ENCODE measurements around the gene KLHL34. TPM values are rescaled to one million over a fixed set of nuclear protein-coding genes. Genes with fewer than 3 reads are reported as not detected.

The KLHL34 gene
- total and polyA plus RNA-seq, 4 donors, result 0.11 to 0.67 (median 0.42) TPM

DNA sequence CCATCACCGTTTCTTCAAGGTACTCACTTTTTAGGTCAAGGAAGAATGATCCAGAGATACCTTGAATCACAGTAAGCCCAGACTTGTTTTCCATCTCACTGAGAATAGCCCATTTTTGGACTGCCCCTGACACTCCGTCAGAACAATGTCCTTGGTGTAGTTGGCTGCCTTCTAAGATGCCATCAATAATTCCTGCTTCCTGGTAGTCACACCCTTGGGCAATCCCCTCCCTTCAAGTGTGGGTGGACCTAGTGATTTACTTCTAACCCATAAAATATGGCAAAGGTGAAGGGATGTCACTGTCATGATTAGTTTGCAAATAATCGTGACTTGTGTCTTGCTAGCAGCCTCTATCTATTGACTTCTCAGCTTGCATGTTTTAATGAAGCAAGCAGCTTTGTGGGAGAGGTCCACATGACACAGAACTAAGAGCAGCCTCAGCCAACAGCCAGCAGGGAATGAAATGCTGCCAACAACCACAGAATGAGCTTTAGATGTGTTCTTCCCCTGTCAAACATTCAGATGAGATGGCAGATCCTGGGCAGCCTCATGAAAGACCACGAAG lies 20.0 kb upstream of the KLHL34 start:
- no peak for DNase-seq (ENCODE audit: low read depth in 4 of 6, low spot score in 6 of 6)
- Histone ChIP-seq H3K4me1 (ENCODE audit: control insufficient read depth, insufficient read depth, low read length) (no peaks in the 10 kb centered on the region), H3K36me3 (ENCODE audit: control insufficient read depth, insufficient read depth, low read length) (no peaks in the 10 kb centered on the region), H3K4me3 (ENCODE audit: low read depth, low read length) (no peak overlapping the region), H3K27me3 (ENCODE audit: control insufficient read depth, insufficient read depth, low read length) (peaks cover 10% of the 10 kb centered on the region), H3K9me3 (ENCODE audit: control insufficient read depth, insufficient read depth, low read length) (no peaks in the 10 kb centered on the region), H3K27ac (ENCODE audit: low read depth, low read length) (no peak overlapping the region)
- WGBS (ENCODE audit: insufficient coverage), result 70% methylated on average over 1 of the region's 4 CpGs

GRCh38 chrX:21675931-21676330 lies 17.8 kb upstream of the KLHL34 start:
- Histone ChIP-seq H3K4me3 (ENCODE audit: low read depth, low read length) (no peak overlapping the region), H3K9me3 (ENCODE audit: control insufficient read depth, insufficient read depth, low read length) (no peaks in the 10 kb centered on the region), H3K27ac (ENCODE audit: low read depth, low read length) (no peak overlapping the region), H3K36me3 (ENCODE audit: control insufficient read depth, insufficient read depth, low read length) (no peaks in the 10 kb centered on the region), H3K4me1 (ENCODE audit: control insufficient read depth, insufficient read depth, low read length) (no peaks in the 10 kb centered on the region), H3K27me3 (ENCODE audit: control insufficient read depth, insufficient read depth, low read length) (peaks cover 7% of the 10 kb centered on the region)
- WGBS (ENCODE audit: insufficient coverage), result 56% methylated on average over 2 of the region's 2 CpGs
- no peak for DNase-seq (ENCODE audit: low read depth in 4 of 6, low spot score in 6 of 6)

DNA sequence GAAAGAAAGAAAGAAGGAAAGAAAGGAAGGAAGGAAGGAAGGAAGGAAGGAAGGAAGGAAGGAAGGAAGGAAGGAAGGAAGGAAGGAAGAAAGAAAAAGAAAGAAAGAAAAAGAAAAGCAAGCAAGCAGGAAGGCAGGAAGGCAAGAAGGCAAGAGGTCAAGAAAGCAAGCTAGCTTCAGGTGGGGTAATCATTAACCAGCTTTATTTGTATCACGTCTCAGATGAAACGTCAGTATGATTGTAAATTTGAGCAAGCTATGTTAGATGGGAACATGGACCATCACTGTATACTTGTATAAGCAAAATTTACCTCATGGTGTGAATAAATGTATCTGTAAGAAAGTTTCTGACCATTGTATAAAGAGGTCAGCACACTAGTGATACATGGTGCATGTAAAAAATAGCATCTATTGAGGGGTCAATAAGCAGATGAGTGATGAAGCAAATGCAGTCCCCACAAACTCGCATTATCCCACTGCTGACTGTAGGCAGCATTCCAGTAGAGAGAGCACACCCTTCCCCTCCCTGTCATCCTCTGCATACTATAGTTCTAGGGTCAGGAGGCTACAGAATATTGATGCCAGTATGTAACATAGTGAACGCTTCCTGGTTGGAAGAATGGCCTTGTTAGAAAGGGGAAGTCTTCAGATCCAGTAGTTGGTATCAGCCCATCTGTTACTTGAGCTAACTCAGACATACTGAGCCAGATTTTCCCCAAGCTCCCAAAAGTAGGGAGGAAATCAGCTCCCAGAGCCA lies 16.5 kb upstream of the KLHL34 start:
- Histone ChIP-seq H3K4me3 (ENCODE audit: low read depth, low read length) (no peak overlapping the region), H3K9me3 (ENCODE audit: control insufficient read depth, insufficient read depth, low read length) (no peaks in the 10 kb centered on the region), H3K27me3 (ENCODE audit: control insufficient read depth, insufficient read depth, low read length) (peaks cover 7% of the 10 kb centered on the region), H3K36me3 (ENCODE audit: control insufficient read depth, insufficient read depth, low read length) (no peaks in the 10 kb centered on the region), H3K4me1 (ENCODE audit: control insufficient read depth, insufficient read depth, low read length) (no peaks in the 10 kb centered on the region), H3K27ac (ENCODE audit: low read depth, low read length) (no peak overlapping the region)
- DNase-seq (ENCODE audit: low read depth in 4 of 6, low spot score in 6 of 6), result no peak
- WGBS (ENCODE audit: insufficient coverage), result no CpG with 5 or more reads among the region's 4 CpGs

DNA sequence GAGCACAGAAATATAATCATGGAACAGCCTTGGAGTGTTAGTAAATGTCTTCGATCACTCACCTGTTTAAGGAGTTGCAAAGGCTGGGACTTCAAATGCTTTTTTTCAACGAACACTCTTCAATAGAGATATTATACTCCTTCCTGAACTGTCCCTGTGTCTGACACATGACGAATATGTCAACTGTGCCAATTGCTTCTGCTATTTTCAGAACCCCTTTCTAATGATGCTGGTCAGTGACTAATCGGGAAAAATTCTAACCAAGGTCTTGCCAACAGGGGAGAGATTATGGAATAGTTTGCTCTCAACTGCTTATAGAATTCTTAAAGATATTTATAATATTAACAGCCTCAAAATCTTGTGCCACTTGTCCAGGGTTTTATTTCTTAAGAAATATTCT lies 8.5 kb upstream of the KLHL34 start:
- no peak for DNase-seq (ENCODE audit: low read depth in 4 of 6, low spot score in 6 of 6)
- no peaks in the 10 kb centered on the region for H3K4me1 ChIP-seq (ENCODE audit: control insufficient read depth, insufficient read depth, low read length)
- H3K4me3 ChIP-seq (ENCODE audit: low read depth, low read length), result no peak overlapping the region
- 78% methylated on average over 1 of the region's 4 CpGs for WGBS (ENCODE audit: insufficient coverage)
- H3K36me3 ChIP-seq (ENCODE audit: control insufficient read depth, insufficient read depth, low read length), result no peaks in the 10 kb centered on the region
- H3K27me3 ChIP-seq (ENCODE audit: control insufficient read depth, insufficient read depth, low read length), result no peaks in the 10 kb centered on the region
- no peak overlapping the region for H3K27ac ChIP-seq (ENCODE audit: low read depth, low read length)
- H3K9me3 ChIP-seq (ENCODE audit: control insufficient read depth, insufficient read depth, low read length), result no peaks in the 10 kb centered on the region

DNA sequence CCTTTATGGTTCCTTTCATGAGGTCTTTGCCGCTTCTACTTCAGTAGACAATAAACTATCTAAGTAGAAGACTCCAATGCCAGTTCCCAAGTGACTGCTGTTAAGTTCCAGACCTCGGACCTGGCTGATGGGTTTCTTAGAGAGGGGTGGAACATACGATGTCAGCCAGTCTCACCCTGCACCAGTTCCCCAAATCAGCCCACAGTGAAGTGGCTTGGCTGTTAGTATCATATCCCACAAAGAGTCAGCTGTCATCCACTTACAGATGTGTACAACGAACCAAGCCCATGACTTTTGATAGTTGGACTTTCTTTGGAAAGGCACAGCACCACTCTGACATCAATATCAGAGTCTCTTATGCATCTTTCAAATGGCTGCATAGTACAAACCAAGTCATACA lies 8.1 kb upstream of the KLHL34 start:
- Histone ChIP-seq H3K27ac (ENCODE audit: low read depth, low read length) (no peak overlapping the region), H3K27me3 (ENCODE audit: control insufficient read depth, insufficient read depth, low read length) (no peaks in the 10 kb centered on the region), H3K4me3 (ENCODE audit: low read depth, low read length) (no peak overlapping the region), H3K9me3 (ENCODE audit: control insufficient read depth, insufficient read depth, low read length) (no peaks in the 10 kb centered on the region), H3K4me1 (ENCODE audit: control insufficient read depth, insufficient read depth, low read length) (no peaks in the 10 kb centered on the region), H3K36me3 (ENCODE audit: control insufficient read depth, insufficient read depth, low read length) (no peaks in the 10 kb centered on the region)
- no peak for DNase-seq (ENCODE audit: low read depth in 4 of 6, low spot score in 6 of 6)
- WGBS (ENCODE audit: insufficient coverage), result 75% methylated on average over 2 of the region's 4 CpGs

- H3K4me1 ChIP-seq (ENCODE audit: control insufficient read depth, insufficient read depth, low read length), result peaks cover 11% of the 10 kb centered on the region
- DNase-seq (ENCODE audit: low read depth in 4 of 6, low spot score in 6 of 6), result no peak
- H3K36me3 ChIP-seq (ENCODE audit: control insufficient read depth, insufficient read depth, low read length), result no peaks in the 10 kb centered on the region
- peaks cover 10% of the 10 kb centered on the region for H3K27me3 ChIP-seq (ENCODE audit: control insufficient read depth, insufficient read depth, low read length)
- no peaks in the 10 kb centered on the region for H3K9me3 ChIP-seq (ENCODE audit: control insufficient read depth, insufficient read depth, low read length)
- WGBS (ENCODE audit: insufficient coverage), result 83% methylated on average over 1 of the region's 4 CpGs
- no peak overlapping the region for H3K27ac ChIP-seq (ENCODE audit: low read depth, low read length)
- no peak overlapping the region for H3K4me3 ChIP-seq (ENCODE audit: low read depth, low read length)
Observed at GRCh38 chrX:21662761-21663160, 4.6 kb upstream of the KLHL34 start.

- H3K4me3 ChIP-seq (ENCODE audit: low read depth, low read length), result no peak overlapping the region
- H3K9me3 ChIP-seq (ENCODE audit: control insufficient read depth, insufficient read depth, low read length), result no peaks in the 10 kb centered on the region
- no peak overlapping the region for H3K27ac ChIP-seq (ENCODE audit: low read depth, low read length)
- 90% methylated on average over 3 of the region's 6 CpGs for WGBS (ENCODE audit: insufficient coverage)
- DNase-seq (ENCODE audit: low read depth in 4 of 6, low spot score in 6 of 6), result no peak
- H3K36me3 ChIP-seq (ENCODE audit: control insufficient read depth, insufficient read depth, low read length), result peaks cover 12% of the 10 kb centered on the region
- peaks cover 14% of the 10 kb centered on the region for H3K27me3 ChIP-seq (ENCODE audit: control insufficient read depth, insufficient read depth, low read length)
- peaks cover 11% of the 10 kb centered on the region for H3K4me1 ChIP-seq (ENCODE audit: control insufficient read depth, insufficient read depth, low read length)
Observed at GRCh38 chrX:21661316-21661715, 3.2 kb upstream of the KLHL34 start.

DNA sequence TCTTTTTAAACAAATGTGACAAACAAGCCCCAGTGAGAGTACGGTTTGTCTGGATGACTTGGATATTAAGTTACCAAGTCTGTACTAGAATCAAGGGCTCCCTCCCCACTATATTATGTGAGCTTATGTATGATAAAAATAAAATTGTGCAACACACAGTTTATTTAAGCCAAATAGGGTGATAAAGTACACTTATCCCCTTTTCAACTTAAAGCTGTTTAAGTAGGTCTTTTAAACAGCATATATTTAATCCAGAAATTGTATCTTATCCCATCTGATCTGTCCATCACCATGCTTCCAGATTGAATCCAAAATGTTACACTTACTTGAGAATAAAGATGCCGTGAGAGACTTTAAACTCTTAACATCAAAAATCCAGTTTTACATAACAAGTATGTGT lies 2.0 kb upstream of the KLHL34 start:
- peaks cover 19% of the 10 kb centered on the region for H3K36me3 ChIP-seq (ENCODE audit: control insufficient read depth, insufficient read depth, low read length)
- no CpG with 5 or more reads among the region's 2 CpGs for WGBS (ENCODE audit: insufficient coverage)
- no peaks in the 10 kb centered on the region for H3K9me3 ChIP-seq (ENCODE audit: control insufficient read depth, insufficient read depth, low read length)
- no peak overlapping the region for H3K4me3 ChIP-seq (ENCODE audit: low read depth, low read length)
- peaks cover 20% of the 10 kb centered on the region for H3K27me3 ChIP-seq (ENCODE audit: control insufficient read depth, insufficient read depth, low read length)
- no peak overlapping the region for H3K27ac ChIP-seq (ENCODE audit: low read depth, low read length)
- H3K4me1 ChIP-seq (ENCODE audit: control insufficient read depth, insufficient read depth, low read length), result peaks cover 18% of the 10 kb centered on the region
- no peak for DNase-seq (ENCODE audit: low read depth in 4 of 6, low spot score in 6 of 6)

GRCh38 chrX:21659320-21659719 lies 1.2 kb upstream of the KLHL34 start:
- Histone ChIP-seq H3K27me3 (ENCODE audit: control insufficient read depth, insufficient read depth, low read length) (peaks cover 20% of the 10 kb centered on the region), H3K36me3 (ENCODE audit: control insufficient read depth, insufficient read depth, low read length) (peaks cover 19% of the 10 kb centered on the region), H3K27ac (ENCODE audit: low read depth, low read length) (no peak overlapping the region), H3K4me3 (ENCODE audit: low read depth, low read length) (no peak overlapping the region), H3K4me1 (ENCODE audit: control insufficient read depth, insufficient read depth, low read length) (peaks cover 18% of the 10 kb centered on the region), H3K9me3 (ENCODE audit: control insufficient read depth, insufficient read depth, low read length) (no peaks in the 10 kb centered on the region)
- no CpG with 5 or more reads among the region's 3 CpGs for WGBS (ENCODE audit: insufficient coverage)
- DNase-seq (ENCODE audit: low read depth in 4 of 6, low spot score in 6 of 6), result no peak

DNA sequence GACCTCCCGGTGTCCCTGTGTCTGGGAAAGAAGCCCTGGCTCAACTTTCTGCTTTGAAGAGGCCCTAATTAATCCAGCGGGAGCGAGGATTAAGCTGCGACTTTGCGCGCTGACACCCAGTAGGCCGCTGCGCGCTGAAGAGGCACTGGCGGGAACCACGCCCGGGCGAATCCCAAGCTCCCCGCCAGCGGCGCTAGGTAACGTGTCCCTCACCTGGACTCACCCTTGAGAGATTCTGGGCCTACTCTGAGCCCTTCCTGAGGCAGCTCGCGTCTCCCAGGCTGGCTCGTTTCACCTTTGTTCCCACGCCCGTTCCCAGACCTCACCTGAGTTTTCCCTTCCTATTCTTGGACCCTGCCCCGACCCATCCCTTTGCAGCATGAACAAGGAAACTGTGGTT lies 616 bp upstream of the KLHL34 start:
- Histone ChIP-seq H3K27me3 (ENCODE audit: control insufficient read depth, insufficient read depth, low read length) (peaks cover 20% of the 10 kb centered on the region), H3K4me1 (ENCODE audit: control insufficient read depth, insufficient read depth, low read length) (peaks cover 18% of the 10 kb centered on the region), H3K4me3 (ENCODE audit: low read depth, low read length) (peak overlapping the region; percentile 9), H3K9me3 (ENCODE audit: control insufficient read depth, insufficient read depth, low read length) (no peaks in the 10 kb centered on the region), H3K27ac (ENCODE audit: low read depth, low read length) (no peak overlapping the region), H3K36me3 (ENCODE audit: control insufficient read depth, insufficient read depth, low read length) (peaks cover 19% of the 10 kb centered on the region)
- DNase-seq (ENCODE audit: low read depth in 4 of 6, low spot score in 6 of 6), result peak in 2 of 6 donors; percentile 8 to 14
- WGBS (ENCODE audit: insufficient coverage), result 30% methylated on average over 23 of the region's 23 CpGs

All from spinal cord (tissue), 10 donors.